GM18951 (cell line): ENCODE results near the gene PPM1J.

ENCODE experiments used
- POLR2A ChIP-seq: IDR thresholded peaks from 4 replicates; pipeline ENCODE4 v1.6.1; 2011; ENCODE audit warnings: mild to moderate bottlenecking; ENCODE audit not compliant: insufficient read length, insufficient read depth; ENCODE audit errors: extremely low read depth
- in situ Hi-C: fragments of 300-500 bp; cut with MboI; formaldehyde crosslinking; loops from one replicate; pipeline ENCODE4 v1.12.0; 2022; ENCODE audit warnings: low sequenced_read_pairs, mixed read lengths, inconsistent platforms; ENCODE audit not compliant: unreplicated experiment

The PPM1J gene

GRCh38 chr1:112699425-112700144, 15.5 kb downstream of the PPM1J start:
- no peak for TF ChIP-seq POLR2A
- in situ Hi-C loops: loop anchor here (25.0 kb wide), 2 partner anchors 187 to 338 kb away; partner anchors contain the start of gene WNT2B

- no peak for TF ChIP-seq POLR2A
- in situ Hi-C loops: loop anchor here (25.0 kb wide), 1 partner anchor 186 kb away; the partner anchor contains the start of gene WNT2B
These were observed 16.5 kb downstream of the PPM1J start for GRCh38 chr1:112698366-112699310.

- no peak for TF ChIP-seq POLR2A
- in situ Hi-C loops: loop anchor here (25.0 kb wide), 1 partner anchor 185 kb away; the partner anchor contains the start of gene WNT2B
These were observed 17.3 kb downstream of the PPM1J start for GRCh38 chr1:112697781-112698201.

- in situ Hi-C loops: loop anchor here (25.0 kb wide), 1 partner anchor 184 kb away; the partner anchor contains the start of gene WNT2B
- no peak for TF ChIP-seq POLR2A
These were observed 18.4 kb downstream of the PPM1J start for GRCh38 chr1:112696578-112697314.

GRCh38 chr1:112695276-112695675, 19.9 kb downstream of the PPM1J start:
- no peak for TF ChIP-seq POLR2A
- in situ Hi-C loops: loop anchor here (25.0 kb wide), 1 partner anchor 183 kb away; the partner anchor contains the start of gene WNT2B

GRCh38 chr1:112694363-112694929, 20.7 kb downstream of the PPM1J start:
- in situ Hi-C loops: loop anchor here (25.0 kb wide), 1 partner anchor 182 kb away; the partner anchor contains the start of gene WNT2B
- TF ChIP-seq POLR2A: no peak

GRCh38 chr1:112693821-112694220, 21.3 kb downstream of the PPM1J start:
- no peak for TF ChIP-seq POLR2A
- in situ Hi-C loops: loop anchor here (25.0 kb wide), 1 partner anchor 182 kb away; the partner anchor contains the start of gene WNT2B

- TF ChIP-seq POLR2A: no peak
- in situ Hi-C loops: loop anchor here (25.0 kb wide), 1 partner anchor 180 kb away; the partner anchor contains the start of gene WNT2B
These were observed 22.5 kb downstream of the PPM1J start for GRCh38 chr1:112692681-112693080.

GRCh38 chr1:112689842-112690237, 25.3 kb downstream of the PPM1J start:
- no peak for TF ChIP-seq POLR2A
- in situ Hi-C loops: loop anchor here (25.0 kb wide), 1 partner anchor 178 kb away; the partner anchor contains the start of gene WNT2B

- in situ Hi-C loops: loop anchor here (25.0 kb wide), 1 partner anchor 177 kb away; the partner anchor contains the start of gene WNT2B
- no peak for TF ChIP-seq POLR2A
These were observed 25.8 kb downstream of the PPM1J start for GRCh38 chr1:112689196-112689841.

GRCh38 chr1:112688781-112689193, 26.3 kb downstream of the PPM1J start:
- in situ Hi-C loops: loop anchor here (25.0 kb wide), 1 partner anchor 176 kb away; the partner anchor contains the start of gene WNT2B
- no peak for TF ChIP-seq POLR2A
